Glomerular endothelial cell (primary cell): Measurements from ENCODE around the gene SH3D19. TPM values are rescaled to one million over a fixed set of nuclear protein-coding genes. Genes with fewer than 3 reads are reported as not detected.
"Not testable (repeated sequence)": the region's sequence is repeated elsewhere in the genome, so short reads cannot be mapped to it uniquely, and the experiment has no call there.

Source experiments
- DNase-seq: peaks from one replicate; pipeline ENCODE4 v3.0.0-alpha.2; 2011; ENCODE audit warnings: low read depth, low spot score; ENCODE audit errors: extremely low read depth
- total RNA-seq: library from RNA; depleted of rRNA; stranded (reverse); fragments of >200 nt; gene quantifications from 2 replicates; pipeline ENCODE4 v1.2.3, GENCODE V29; 2015

Gene SH3D19
- total RNA-seq, 1 donor from 2014 or later: 79.8 TPM

DNA sequence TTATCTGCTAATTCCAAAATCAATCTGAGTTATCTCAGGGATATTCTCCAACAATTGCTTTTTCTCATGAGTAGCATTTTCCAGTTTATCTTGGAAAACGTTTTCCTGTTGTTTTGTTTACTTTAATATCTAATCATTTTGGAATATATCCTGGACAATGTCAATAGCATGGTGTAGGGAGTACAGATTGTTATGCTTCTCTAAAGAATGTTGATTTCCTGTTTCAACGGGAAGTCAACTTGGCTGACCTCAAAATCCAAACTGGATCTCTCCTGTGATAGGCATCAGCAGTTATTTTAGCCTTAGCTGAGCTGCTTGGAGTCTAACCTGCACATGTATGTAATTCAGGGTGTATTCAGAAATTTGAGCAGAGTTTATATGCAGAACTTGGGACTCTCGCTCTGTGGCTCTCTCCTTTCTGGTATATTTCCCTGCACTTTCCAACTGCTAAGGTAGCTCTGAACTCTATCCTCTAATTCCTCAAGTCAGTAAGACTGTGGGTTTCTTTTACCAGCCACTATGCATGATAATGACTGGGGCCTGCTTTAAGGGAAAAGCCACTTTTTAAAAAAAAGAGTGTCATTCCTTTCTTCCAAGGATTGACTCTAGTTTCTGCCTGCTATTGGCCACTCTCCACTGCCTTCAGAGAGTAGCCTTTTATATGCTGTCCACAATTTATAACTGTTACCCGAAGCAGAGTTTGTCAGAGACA lies 40.7 kb downstream of the SH3D19 start:
- DNase-seq: peak; percentile 58

DNA sequence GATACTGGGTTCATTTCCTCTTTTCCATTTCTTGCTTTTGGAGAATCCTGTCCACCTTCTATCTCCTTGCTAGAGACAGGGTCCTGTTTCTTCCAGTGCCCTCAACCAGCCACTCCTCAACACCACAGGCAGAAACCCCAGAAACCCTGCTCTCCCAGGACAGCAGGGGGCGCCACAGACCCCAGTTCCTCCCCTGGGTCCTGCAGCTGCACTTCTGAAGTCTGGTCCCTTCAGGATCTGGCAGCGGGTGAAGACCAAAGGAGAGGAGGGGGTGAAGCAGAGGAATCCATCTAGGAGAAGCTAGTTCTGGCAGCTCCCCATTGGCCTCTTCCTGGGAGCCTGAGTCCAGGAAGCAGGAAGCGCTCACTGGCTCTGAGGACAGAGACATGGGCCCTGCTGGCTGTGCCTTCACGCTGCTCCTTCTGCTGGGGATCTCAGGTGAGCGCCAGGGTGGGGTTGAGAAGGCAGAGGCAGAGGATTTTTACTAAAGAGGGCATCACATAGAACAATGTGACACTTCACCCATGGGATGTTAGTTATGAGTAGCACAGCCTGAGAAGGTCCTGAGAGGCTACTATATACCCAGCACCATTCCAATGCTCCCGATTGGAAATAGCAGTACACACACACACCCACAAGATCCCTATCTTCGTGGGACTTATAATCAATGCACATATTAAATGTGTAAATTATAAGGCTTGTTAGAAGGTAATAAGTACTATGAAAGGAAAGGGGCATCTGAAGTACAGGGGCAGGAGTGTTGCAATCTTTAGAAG lies 48.4 kb downstream of the SH3D19 start, which contains the start of gene PRSS48:
TSS of gene PRSS48 (plus strand) at position 375 of the 776 bp plus-strand sequence. CDS start at position 387, 12 bp downstream.
- DNase-seq: no peak

DNA sequence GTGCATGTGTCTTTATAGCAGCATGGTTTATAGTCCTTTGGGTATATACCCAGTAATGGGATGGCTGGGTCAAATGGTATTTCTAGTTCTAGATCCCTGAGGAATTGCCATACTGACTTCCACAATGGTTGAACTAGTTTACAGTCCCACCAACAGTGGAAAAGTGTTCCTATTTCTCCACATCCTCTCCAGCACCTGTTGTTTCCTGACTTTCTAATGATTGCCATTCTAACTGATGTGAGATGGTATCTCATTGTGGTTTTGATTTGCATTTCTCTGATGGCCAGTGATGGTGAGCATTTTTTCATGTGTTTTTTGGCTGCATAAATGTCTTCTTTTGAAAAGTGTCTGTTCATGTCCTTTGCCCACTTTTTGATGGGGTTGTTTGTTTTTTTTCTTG lies 56.5 kb downstream of the SH3D19 start:
- DNase-seq: not testable (repeated sequence)

DNA sequence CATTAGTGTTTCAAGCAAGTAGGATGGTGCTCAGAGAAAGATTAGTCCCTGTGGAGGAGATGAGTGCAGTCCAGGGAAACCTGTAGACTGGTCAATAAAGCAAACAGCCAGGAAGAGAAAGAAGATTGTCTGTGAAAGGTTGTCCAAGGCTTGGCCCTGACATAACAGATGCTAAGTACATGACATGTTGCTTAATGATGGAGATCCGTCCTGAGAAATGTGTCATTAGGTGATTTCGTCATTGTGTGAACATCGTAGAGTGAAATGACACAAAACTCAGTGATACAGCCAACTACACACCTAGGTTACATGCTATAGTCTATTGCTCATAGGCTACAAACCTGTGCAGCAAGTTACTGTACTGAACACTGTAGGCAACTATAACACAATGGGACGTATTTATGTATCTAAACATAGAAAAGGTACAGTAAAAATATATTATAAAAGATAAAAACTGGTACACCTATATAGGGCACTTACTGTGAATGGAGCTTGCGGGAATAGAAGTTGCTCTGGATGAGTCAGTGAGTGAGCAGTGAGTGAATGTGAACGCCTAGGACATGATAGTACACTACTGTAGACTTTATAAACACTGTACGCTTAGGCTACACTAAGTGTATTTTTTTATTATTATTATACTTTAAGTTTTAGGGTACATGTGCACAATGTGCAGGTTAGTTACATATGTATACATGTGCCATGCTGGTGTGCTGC lies 57.4 kb downstream of the SH3D19 start:
- DNase-seq: no peak

DNA sequence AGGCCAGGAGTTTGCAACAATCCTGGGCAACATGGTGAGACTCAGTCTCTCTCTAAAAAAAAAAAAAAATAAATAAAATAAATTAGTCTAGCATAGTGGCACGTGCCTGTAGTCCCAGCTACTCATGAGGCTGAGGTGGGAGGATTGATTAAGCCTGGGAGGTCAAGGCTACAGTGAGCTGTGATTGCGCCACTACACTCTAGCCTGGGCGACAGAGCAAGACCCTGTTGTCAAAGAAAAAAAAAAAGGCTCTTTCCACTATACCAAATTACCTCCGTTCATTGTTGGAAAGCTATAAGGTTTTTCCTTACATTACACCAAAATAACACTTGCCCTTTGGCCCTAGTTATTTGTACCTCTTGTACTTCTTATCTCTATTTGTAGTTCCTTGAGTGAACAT lies 58.3 kb downstream of the SH3D19 start:
- DNase-seq: no peak

DNA sequence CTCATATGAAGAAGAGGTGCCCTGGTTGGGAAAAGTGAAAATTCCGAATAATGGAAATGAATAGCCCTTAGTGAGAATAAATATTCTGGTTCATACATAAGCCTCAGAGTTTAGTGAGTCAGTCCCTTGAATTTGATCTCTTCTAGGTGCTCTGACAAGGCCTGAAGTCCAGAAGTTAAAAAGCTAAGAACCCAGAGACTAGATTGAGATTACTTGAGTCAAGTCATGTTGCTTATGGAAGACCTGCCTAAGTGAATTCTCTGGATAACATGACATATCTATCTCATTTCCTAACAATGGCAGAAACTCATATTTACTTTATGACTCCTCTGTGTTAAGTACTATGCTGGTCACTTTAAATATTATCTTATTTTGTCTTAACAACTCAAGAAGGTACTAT lies 58.9 kb downstream of the SH3D19 start:
- no peak for DNase-seq

DNA sequence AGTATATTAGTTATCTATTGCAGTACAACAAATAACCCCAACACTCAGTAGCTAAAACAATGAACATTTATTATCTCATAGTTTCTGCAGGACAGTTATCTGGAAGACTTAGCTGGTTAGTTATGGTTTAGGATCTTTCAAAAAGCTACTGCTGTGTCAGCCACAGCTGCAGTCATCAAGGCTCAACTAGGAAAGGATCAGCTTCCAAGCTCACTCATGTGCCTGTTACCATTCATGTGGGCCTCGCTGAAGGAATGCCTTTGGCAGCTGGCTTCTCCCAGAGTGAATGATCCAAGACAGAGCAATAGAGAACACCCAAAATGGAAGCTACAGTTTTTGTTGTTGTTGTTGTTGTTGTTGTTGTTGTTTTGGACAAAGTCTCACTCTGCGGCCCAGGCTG lies 62.0 kb downstream of the SH3D19 start:
- DNase-seq: no peak

DNA sequence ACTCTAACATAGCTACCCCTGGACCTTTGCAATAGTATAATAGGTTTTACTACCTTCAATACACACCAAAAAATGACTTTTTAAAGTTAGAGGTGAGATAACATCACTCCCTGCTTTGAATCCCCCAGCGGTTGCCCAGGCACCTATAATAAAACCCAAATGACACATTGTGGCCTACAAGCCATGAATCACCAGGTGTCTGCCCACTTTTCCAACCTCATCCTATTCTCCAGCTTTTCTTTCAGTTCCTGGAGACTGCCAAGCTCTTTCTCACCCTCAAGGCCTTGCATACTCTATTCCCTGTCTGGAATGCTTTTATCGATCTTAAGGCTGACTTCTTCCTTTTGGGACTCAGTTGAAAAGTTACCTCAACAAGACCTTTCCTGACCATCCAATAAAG lies 64.9 kb downstream of the SH3D19 start:
- no peak for DNase-seq

DNA sequence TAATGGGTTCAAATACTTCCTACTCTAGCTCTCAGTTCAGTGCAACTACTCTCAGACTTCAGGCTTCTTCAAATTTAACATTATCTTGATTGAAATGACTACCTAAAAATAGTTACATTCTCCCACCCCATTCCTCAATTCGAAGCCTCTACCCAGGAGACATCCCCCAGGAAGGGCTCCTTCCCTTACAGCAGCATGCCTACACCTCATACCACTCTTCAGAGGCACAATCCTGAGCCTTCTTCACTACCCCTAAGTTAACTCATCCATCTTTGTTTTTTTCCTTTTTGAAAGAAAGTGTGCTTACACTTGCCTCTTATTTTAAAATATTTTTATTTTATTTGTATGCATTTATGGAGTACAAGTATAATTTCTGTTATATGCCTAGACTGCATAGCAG lies 65.7 kb downstream of the SH3D19 start:
- no peak for DNase-seq

DNA sequence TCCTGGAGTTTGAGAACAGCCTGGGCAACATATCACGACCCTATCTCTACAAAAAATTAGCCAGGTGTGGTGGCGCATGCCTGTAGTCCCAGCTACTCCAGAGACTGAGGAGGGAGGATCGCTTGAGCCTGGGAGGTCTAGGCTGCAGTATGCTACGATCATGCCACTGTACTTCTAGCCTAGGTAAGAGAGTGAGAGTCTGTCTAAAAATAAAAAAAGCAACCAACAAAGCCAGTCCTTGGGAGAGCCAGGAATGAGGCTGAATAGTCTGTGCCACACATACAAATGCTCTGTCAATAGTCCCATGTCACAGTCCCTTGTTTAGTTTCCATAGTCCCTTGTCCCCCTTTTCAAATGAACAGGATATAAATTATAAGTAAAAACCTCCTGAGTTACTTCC lies 67.7 kb downstream of the SH3D19 start:
- DNase-seq: no peak

DNA sequence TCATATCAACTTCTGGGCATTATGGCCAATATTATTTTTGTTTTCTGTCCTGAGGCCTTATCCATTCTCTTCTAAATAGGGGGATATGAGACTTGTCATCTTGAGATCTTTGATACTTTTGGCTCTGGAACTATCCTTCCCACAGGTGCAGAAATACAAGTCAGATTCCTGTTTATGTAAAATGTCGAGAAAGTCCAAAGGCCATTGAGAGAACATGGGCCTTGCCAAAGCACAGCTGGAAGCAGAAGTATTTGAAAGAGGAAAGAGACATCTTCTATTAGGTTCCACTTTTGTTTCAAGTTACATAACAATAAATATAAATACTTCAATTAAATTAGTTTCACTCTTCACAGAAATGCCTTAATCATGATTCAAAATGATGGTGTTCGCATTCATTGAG lies 69.3 kb downstream of the SH3D19 start:
- DNase-seq: no peak

DNA sequence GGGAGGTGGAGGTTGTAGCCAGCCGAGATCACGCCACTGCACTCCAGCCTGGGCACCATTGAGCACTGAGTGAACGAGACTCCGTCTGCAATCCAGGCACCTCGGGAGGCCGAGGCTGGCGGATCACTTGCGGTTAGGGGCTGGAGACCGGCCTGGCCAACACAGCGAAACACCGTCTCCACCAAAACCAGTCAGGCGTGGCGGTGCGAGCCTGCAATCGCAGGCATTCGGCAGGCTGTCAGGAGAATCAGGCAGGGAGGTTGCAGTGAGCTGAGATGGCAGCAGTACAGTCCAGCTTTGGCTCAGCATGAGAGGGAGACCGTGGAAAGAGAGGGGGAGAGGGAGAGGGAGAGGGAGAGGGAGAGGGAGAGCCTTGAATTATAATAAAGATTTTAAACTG lies 69.7 kb downstream of the SH3D19 start:
- DNase-seq: not testable (repeated sequence)

DNA sequence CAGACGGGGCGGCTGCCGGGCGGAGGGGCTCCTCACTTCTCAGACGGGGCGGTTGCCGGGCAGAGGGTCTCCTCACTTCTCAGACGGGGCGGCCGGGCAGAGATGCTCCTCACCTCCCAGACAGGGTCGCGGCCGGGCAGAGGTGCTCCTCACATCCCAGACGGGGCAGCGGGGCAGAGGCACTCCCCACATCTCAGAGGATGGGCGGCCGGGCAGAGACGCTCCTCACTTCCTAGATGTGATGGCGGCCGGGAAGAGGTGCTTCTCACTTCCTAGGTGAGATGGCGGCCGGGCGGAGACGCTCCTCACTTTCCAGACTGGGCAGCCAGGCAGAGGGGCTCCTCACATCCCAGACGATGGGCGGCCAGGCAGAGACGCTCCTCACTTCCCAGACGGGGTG lies 70.2 kb downstream of the SH3D19 start:
- not testable (repeated sequence) for DNase-seq

DNA sequence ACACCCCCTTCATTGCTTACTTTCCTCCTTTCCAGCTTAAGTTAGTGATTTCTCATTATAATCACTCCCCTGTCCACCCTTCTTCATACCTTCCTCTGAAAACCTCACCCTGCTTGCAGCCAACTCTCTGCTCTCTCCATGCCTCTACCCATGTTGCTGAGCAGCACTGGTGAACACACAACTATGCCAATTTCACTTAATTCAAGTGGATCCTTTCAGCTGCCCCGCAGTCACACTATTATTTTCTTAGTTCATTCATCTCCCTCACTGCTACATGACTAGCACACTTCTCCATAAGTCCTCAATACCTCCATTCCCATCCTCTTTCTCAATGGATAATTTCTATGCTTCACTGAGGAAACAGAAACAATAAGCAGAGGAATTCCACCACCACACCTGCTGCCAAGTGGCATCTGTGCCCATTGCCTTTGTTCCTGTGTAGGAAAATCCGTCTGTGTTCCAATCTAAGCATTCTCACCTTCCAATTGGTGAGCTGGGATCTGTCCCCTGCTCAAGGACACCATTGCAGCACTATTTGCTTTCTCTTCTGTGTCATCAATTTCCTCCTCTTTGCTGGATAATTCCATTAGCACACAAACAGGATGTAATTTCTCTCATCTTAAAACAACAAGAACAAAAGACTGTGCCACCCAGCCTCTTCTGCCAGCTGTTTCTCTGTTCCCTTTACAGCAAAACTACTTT lies 73.7 kb downstream of the SH3D19 start:
- no peak for DNase-seq

DNA sequence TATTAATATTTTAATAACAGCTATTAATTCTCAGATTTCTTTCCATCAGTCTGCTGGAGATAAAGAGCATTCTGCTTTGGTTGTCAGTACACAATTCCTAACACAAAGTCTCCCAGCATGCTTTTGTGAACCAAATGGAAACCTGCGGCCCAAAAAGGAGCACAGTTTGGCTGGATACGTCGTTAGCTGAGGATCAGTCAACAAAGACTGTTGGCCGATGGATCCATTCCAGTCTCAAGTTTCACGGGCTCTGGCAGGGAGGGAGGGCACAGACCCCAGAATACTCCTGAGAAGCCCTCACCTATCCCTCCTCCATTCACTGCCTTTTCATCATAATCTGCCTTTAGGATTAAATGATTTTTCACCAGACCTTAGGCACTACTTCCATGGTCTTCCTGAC lies 74.7 kb downstream of the SH3D19 start:
- no peak for DNase-seq

DNA sequence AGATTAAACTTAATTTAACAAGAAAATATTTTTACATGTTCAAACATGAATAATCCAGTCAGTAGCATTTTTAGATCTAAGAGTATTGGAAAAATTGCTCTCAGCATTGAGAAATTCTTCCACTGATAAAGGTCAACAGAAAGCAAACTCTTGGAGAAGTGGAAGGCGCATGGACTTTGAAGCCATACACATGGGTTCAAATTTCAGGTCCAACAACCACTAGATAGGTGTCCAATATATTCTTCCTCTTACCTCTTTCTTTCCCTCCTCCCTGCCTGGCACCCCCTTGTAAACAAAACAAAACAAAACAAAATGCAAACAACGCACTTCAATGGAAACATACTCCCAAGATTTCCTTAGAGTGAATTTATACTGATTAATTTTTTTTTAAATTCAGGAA lies 76.9 kb downstream of the SH3D19 start:
- no peak for DNase-seq

DNA sequence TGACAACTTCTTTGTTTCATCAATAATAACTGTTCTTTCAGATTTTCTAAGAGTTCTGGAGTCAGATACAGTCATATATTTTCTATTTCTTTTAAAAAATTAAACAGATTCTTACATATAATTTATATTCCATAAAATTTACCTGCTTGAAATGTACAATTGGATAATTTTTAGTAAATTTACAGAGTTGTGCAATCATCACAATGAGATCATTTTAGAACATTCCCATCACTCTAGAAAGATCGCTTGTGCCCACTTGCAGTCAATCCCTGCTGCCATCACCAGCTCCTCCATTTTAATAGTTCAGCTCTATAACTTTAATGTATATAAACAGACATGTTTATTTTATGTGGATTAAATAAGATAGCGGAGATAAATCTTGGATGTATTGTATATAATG lies 78.0 kb downstream of the SH3D19 start:
- DNase-seq: no peak

DNA sequence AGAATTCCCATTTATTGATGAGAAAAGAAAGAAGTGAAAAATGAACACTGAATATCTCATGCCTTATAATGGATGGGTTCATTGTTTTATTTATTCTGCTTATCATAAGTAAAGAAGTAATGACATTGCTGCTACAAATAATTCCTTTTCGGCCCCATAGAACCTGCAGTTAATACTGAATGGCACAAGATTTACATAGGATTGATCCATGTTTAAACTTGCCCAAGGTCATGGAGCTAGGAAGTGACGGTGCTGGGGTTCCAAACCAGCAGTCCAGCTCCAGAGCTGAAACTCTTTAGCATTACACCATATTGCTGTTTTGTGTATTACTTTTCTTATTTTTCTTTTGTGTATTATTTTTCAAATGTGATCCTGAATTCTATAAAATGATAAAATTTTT lies 78.7 kb downstream of the SH3D19 start:
- no peak for DNase-seq

DNA sequence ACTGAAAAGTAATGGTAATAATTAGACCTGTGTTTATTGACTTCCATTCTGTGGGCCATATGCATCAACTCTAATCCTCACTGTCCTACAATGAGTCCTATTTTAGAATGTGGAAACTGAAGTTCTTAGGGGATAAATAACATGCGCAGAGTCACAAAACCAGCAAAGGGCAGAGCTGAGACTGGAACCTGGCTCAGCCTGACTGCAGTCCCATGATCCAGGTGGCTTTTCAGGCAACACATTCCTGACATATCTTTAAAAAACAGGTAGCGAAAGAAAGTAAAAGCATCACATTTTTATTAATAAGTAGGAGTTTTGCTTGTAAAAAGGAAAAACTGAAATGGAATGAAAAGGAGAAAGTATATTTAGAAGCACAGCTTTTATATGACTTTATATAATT lies 83.1 kb downstream of the SH3D19 start:
- DNase-seq: no peak

DNA sequence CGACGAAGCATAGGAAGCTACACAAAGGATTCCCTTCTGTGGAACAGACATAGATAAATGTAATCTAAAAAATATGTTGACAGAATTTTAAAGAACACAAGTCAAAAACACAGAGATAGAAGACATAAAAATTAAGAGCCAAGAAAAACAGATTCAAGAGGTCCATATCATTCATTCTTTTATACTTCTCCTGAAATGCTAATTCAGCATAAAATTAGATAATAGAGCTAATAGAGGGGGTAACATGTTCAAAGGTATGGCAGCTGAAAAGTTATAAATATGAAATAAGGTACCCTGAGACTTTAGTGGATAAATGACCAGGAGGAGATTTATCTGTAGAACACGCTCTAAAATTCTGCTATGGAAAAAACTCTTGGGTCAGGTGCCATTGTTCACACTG lies 85.8 kb downstream of the SH3D19 start:
- DNase-seq: no peak

DNA sequence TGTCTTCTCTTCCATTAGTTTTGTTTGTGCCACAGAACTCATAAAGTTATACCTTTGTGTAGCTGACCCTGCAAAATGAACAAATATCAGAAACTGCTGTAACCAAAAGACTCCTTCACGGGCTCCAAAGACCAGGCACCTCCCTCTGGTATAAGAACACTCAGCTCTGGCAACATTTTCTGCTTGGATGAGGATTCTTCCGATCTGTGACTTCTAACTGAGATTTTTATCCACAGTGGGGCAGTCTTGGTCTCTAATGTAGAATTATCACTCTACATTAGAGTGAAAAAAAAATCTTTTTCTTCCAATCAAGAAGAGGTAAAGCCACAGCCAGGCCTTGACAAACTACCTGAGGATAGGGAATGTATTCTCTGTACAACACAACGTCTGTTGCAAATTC lies 86.9 kb downstream of the SH3D19 start:
- DNase-seq: no peak
